Measurements from ENCODE around the gene AARS2.

AARS2 gene

DNA sequence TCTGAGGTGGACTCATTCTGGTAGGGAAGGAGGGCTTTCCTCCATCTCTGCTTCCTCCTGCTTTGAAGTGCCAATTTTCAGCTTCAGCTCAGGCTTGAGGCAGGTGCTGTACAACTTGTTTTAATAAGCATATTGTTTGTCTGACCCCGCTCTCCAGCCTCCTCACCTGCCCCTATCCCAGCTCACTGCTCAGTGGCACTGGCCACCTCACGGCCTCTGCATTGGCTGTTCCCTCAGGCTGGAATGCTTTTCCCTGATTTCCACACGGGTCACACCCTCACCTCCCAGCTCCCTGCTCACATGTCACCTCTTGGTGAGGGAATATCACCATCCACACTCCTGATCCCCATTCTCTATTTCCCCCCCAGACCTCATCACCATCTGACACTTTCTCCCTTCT, 14.3 kb downstream of the AARS2 start:
- no peak for DNase-seq

- DNase-seq, result peak; percentile 26
These were observed 14.9 kb downstream of the AARS2 start for GRCh38 chr6:44298055-44298803.

DNA sequence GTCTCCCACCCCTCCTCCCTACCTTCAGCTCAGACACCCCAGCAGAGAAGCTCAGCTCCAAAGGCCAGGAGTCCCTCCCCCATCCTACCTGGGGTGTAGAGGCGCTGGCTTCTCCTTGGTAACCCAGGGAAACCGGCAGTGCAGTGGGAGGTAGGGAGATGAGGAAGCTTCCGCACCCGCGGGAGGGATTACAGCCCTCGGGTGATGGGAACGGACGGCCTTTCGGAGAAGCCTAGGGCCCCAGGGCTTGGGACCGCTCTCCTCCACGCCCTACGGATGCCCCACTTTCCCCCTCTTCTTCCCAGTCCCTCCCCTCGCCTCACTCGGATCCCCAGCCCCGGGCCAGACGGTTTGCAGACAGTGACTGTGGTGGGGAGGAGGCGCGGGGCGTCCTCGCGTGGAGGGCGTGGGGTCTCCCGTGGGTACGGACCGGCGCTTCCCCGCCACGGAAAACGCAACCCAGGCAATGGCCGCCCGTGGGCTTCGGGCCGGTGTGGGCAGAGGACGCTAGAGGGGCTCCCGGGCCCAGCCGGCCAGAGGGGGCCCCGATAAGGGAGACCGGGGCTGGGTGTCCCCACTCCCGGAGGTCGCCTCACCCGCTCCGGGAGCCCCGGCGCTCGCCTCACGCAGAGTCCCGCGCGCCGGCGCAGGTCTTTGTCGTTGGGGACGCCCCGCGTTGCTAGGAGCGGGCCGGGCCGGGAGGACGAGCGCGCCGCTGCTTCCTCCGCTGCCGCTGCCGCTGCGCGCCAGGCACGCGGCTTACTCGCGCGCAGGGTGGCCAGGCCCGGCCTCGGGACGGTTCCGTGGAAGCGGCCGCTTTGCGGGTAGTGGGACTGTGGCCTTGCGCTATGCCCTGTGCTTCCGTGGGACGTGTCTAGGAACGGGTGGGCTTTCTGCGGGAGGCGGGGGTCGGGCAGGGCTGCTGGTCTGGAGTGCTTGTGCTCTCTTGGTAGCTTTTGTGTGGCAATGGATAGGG, 15.8 kb downstream of the AARS2 start:
- DNase-seq, result peak; percentile 67

- DNase-seq, result no peak
These were observed 18.0 kb downstream of the AARS2 start for GRCh38 chr6:44294832-44295791.

GRCh38 chr6:44292661-44293365, 20.3 kb downstream of the AARS2 start:
- DNase-seq, result no peak

DNA sequence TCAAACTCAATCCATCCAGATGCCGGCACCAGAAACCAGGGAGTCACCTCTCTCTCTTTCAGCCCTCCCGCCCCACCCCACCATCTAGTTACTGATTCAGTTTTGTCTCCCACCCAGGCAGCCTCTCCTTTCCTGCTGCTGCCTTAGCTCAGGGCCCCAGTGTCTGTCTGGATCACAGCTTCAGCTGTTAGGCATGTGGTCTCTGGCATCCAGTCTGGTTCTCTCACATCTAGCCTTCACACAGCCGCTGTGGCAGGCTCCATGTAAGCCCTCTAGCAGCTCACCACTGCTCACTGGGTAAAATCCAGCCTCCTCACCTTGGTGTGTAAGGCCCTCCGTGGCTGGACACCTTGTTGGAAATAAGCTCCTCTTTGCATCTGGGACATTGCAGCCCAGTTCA, 21.3 kb downstream of the AARS2 start:
- DNase-seq, result no peak

GRCh38 chr6:44289726-44290260, 23.4 kb downstream of the AARS2 start:
- no peak for DNase-seq

DNA sequence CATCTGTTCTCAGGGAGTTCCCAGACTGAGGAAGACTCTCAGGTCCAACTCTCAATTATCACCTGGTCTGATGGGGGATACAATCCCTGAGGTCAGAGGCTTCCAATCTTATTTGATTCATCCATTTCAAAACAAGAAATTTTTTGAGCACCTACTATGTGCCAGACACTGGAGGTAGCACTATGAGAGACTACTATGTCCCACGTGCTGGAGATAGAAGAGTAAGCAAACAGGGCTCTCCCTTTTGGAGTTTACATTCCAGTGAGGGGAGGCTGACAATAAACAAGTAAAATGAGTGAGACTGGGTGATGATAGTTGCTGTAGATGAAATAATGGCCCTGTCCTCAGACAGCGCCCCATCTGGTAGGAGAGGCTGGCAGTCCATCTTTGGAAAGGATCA, 26.4 kb downstream of the AARS2 start:
- DNase-seq, result no peak

DNA sequence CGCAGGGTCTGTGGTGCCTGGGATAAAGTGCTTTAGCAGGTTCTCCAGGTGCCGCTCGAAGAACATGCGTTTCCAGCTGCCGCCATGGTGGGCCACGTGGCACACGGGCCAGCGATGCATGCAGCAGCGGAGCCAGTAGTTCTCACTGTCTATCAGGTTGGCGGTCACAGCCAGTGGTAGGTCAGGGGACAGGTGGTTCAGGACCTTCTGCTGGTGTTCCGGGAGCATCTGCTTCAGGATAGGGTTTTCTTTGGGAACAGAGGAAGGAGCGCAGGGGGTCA, 26.9 kb downstream of the AARS2 start:
- no peak for DNase-seq

GRCh38 chr6:44285552-44286284, 27.4 kb downstream of the AARS2 start:
- peak; percentile 64 for DNase-seq

- DNase-seq, result no peak
These were observed 28.3 kb downstream of the AARS2 start for GRCh38 chr6:44284867-44285266.

- no peak for DNase-seq
These were observed 29.0 kb downstream of the AARS2 start for GRCh38 chr6:44284121-44284520.

GRCh38 chr6:44278774-44279697, 34.1 kb downstream of the AARS2 start:
- DNase-seq, result no peak

DNA sequence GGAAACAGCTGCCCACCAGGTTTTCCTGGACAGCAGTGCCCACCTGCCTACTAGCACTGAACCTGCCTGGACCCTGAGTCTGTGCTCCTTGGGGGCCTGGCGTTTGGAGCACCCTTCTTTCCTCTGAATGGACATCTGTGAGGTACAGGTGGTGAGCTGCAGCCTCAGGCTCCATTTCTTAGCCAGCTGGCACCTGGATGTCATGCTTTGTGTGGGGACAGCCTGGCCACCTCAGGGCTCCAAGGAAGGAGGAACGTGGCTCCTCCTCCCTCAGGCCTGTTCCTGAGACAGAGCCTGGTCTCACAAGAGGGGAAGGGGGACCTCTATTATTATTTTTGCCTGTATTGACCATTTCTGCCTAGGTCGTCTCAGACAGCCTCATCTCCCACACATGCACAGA, 34.8 kb downstream of the AARS2 start:
- DNase-seq, result no peak

DNA sequence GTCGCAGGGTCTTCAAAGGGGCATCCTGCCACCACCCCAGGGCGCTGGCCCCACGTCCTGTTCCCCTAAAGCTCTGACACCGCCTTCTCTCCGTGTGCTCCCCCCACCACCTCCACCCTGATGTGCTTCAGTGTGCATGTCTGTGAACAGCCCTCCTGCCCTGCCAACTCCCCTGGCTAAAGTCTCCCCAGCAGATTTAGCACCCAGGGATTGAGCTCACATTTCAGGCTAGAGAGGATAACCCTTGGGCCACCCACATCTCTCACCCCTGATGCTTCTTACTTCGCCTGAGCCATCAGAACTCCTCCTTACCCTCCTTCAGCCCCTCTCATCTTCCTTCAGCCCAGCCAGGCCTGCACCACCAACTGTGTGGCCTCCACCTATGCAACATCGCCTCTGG, 35.4 kb downstream of the AARS2 start:
- DNase-seq, result no peak

DNA sequence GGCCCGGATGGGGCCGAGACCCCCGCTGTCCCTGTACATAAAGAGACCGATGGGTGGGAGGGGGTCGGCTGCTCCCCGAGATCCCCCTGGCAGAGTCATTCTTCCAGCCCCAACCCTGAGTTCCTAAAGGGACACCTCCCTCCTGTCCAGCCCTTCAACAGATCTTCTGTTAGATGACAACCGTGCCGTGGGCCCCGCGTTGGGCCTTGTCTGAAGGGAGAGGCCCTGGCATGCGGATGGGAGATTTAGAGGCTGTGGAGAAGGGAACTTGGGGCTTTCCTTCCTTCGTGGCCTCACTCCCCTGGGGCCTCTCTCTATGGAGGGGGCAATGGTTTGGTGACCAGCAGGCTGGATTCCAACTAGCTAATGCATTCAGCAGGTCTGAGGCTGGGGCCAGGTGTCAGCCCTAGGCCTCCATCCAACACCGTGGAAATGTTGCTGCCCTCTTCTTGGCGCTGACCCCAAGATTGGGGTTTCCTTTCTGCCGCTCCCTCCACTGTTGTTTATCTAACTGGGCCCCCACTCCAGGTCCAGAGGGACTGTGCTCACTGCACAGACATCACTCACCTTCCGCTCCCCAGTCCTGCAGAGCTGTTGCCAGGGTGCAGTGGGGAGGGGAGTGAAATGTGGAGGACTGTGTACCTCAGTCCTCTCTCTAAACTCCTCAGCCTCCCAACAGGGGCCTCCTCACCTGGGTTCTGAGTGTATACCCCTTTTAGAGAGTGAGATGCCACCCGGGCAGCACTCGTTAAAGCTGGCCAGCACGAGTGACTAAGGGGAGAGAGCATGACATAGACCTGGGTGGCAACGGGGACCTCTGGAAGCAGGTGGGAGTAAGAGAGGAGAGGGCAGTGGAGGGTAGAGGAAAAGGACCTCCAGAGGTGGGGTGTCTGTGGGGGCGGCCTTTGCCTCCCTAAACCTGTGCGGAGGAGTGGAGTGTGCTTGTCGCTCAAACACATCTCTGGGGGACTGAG, 36.2 kb downstream of the AARS2 start:
- no peak for DNase-seq

DNA sequence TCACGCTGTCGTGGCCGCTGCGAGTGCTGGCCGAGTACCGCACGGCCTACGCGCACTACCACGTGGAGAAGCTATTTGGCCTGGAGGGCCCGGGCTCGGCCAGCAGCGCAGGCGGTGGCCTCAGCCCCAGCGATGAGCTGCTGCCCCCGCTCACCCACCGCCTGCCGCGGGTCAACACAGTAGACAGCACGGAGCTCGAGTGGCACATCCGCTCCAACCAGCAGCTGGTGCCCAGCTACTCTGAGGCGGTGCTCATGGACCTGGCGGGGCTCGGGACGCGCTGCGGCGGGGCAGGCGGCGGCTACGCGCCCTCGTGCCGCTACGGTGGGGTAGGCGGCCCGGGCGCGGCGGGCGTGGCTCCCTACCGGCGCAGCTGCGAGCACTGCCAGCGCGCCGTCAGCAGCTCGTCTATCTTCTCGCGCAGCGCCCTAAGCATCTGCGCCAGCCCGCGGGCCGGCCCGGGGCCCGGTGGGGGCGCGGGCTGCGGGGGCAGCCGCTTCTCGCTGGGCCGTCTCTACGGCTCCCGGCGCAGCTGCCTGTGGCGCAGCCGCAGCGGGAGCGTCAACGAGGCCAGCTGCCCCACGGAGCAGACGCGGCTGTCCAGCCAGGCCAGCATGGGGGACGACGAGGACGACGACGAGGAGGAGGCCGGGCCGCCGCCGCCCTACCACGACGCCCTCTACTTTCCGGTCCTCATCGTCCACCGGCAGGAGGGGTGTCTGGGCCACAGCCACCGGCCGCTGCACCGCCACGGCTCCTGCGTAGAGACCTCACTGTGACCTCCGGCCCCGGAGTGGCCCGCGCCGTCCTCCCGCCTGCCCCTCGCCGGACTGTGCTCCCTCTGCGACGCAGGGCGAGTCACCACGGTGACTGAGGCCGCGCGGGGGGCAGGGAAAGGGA, 37.1 kb downstream of the AARS2 start:
- DNase-seq, result peak; percentile 64

GRCh38 chr6:44275271-44275748, 37.8 kb downstream of the AARS2 start:
- no peak for DNase-seq
